HG03565 (cell line): ENCODE results near the gene DAZ3.
"Not testable (repeated sequence)": the region's sequence is repeated elsewhere in the genome, so short reads cannot be mapped to it uniquely, and the experiment has no call there.

Source experiments
- ATAC-seq: cut with Tn5 transposase; IDR thresholded peaks from one replicate; pipeline ENCODE4 v1.9.1; 2021; ENCODE audit warnings: mild to moderate bottlenecking, moderate library complexity; ENCODE audit not compliant: unreplicated experiment

Gene DAZ3, protein sequence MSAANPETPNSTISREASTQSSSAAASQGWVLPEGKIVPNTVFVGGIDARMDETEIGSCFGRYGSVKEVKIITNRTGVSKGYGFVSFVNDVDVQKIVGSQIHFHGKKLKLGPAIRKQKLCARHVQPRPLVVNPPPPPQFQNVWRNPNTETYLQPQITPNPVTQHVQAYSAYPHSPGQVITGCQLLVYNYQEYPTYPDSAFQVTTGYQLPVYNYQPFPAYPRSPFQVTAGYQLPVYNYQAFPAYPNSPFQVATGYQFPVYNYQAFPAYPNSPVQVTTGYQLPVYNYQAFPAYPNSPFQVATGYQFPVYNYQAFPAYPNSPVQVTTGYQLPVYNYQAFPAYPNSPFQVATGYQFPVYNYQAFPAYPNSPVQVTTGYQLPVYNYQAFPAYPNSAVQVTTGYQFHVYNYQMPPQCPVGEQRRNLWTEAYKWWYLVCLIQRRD

DNA sequence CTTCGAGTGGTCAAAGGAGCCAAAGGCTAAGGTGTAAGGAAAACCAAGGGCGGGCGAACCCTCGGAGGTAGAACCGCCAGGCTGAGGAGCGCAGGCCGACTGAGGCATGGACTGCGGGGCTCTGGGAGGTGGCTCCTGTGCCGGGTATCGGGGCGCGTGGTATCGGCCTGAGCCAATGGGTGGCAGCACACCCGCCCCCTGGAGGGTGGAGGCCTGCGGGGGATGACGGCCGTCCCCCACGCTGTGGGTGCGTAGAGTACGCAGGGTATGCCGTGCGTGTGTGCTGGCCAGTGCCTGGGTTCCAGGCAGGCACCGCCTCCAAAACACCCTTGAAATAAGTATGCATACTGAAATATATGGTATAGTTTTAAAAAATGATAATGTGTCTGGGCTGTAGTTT, at the start of gene DAZ3:
Gene DAZ3, minus strand, starts transcription at position 101 of the 400 bp plus-strand sequence. CDS start 208 bp downstream, outside the sequence.
- ATAC-seq: not testable (repeated sequence)

DNA sequence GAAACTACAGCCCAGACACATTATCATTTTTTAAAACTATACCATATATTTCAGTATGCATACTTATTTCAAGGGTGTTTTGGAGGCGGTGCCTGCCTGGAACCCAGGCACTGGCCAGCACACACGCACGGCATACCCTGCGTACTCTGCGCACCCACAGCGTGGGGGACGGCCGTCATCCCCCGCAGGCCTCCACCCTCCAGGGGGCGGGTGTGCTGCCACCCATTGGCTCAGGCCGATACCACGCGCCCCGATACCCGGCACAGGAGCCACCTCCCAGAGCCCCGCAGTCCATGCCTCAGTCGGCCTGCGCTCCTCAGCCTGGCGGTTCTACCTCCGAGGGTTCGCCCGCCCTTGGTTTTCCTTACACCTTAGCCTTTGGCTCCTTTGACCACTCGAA, 20.4 kb upstream of the DAZ3 start, which contains the start of gene DAZ4:
Gene DAZ4, plus strand, starts transcription at position 301 of the 400 bp plus-strand sequence. CDS start 208 bp downstream, outside the sequence.
- not testable (repeated sequence) for ATAC-seq

DNA sequence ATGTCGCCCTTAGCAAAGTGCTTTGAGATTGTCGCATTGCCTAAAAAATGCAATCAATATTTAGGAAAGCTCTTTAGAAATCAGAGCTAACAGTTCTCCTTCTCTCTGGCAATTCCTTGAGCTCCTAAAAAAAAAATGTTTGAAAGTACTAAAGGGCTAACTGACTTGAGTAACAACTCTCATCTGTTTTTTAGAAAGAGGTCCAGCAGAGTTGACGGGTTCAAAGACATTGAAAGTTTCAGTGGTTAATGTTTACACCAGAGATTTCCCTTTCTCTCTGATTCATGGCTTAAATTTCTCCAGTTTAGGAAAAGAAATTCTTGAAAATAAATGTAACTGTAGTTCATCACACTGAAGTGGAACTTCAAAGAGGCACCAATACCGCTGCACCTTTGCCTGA, 11.9 kb upstream of the DAZ3 start:
- ATAC-seq: not testable (repeated sequence)

DNA sequence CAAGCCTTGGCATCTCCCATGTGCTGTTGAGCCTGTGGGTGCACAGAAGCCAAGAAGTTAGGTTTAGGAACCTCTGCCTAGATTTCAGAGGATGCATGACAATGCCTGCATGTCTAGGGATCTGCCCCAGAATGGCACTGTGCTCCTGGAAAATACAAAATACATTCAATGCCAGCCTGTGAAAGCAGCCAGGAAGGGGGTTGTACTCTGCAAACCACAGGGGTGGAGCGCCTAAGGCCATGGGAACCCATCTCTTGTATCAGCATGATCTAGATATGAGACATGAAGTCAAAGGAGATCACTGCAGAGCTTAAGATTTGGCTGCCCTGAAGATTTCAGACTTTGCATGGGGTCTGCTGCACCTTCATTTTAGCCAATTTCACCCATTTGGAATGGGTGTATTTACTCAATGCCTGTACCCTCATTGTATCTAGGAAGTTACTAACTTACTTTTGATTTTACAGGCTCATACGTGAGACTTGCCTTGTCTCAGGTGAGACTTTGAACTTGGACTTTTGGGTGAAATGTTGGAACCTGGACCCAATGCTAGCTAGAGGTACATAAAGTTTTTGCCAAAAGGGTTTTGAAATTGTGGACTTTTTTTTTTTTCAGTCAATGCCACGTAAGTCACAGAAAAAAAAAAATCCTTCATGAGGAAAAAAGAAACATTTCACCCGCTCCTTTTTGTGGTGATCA, 11.1 kb upstream of the DAZ3 start:
- not testable (repeated sequence) for ATAC-seq

DNA sequence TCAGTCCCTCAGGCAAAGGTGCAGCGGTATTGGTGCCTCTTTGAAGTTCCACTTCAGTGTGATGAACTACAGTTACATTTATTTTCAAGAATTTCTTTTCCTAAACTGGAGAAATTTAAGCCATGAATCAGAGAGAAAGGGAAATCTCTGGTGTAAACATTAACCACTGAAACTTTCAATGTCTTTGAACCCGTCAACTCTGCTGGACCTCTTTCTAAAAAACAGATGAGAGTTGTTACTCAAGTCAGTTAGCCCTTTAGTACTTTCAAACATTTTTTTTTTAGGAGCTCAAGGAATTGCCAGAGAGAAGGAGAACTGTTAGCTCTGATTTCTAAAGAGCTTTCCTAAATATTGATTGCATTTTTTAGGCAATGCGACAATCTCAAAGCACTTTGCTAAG, 8.6 kb upstream of the DAZ3 start:
- not testable (repeated sequence) for ATAC-seq
